GM18499 (cell line): Measurements from ENCODE around the gene GSTA3.
"Not testable (repeated sequence)": the region's sequence is repeated elsewhere in the genome, so short reads cannot be mapped to it uniquely, and the experiment has no call there.

Experiments used
- ATAC-seq: cut with Tn5 transposase; IDR thresholded peaks from one replicate; pipeline ENCODE4 v1.9.1; 2021; ENCODE audit warnings: moderate number of reproducible peaks; ENCODE audit not compliant: insufficient read depth, unreplicated experiment

GSTA3 gene

GRCh38 chr6:52870335-52871091, 39.0 kb downstream of the GSTA3 start:
- ATAC-seq: not testable (repeated sequence)

- ATAC-seq: not testable (repeated sequence)
Observed at GRCh38 chr6:52868899-52869298, 40.6 kb downstream of the GSTA3 start.

- ATAC-seq: no peak
Observed at GRCh38 chr6:52868240-52868639, 41.3 kb downstream of the GSTA3 start.

DNA sequence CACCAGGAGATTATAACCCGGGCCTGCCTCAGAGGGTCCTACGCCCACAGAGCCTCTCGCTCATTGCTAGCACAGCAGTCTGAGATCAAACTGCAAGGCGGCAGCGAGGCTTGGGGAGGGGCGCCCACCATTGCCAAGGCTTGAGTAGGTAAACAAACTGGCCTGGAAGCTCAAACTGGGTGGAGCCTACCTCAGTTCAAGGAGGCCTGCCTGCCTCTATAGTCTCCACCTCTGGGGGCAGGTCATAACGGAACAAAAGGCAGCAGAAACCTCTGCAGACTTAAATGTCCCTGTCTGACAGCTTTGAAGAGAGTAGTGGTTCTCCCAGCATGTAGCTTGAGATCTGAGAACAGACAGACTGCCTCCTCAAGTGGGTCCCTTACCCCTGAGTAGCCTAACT, 48.3 kb downstream of the GSTA3 start:
- not testable (repeated sequence) for ATAC-seq

- ATAC-seq: no peak
Observed at GRCh38 chr6:52858416-52858815, 51.1 kb downstream of the GSTA3 start.

- ATAC-seq: not testable (repeated sequence)
Observed at GRCh38 chr6:52856137-52856536, 53.4 kb downstream of the GSTA3 start.

DNA sequence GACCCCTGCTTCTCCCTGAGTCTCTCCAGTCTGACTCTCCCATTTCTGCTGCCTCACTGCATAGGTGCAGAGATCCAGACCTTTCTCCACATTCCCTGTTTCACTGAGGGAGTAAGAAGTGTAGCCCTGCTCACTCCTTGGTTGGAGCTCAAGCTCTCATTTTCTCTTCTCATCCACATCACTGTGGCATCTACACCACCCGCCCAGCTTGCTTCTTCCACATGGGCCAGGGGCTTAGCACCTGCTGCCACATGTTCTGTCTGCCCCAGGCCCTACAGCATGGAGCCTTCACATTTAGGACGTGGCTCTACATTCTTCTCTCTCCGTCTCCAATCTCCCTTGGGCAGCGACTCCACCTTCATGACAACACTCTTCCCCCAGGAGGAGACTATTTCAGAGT, 60.4 kb downstream of the GSTA3 start:
- ATAC-seq: no peak
